ENCODE measurements around the gene PARK7.

Gene PARK7

DNA sequence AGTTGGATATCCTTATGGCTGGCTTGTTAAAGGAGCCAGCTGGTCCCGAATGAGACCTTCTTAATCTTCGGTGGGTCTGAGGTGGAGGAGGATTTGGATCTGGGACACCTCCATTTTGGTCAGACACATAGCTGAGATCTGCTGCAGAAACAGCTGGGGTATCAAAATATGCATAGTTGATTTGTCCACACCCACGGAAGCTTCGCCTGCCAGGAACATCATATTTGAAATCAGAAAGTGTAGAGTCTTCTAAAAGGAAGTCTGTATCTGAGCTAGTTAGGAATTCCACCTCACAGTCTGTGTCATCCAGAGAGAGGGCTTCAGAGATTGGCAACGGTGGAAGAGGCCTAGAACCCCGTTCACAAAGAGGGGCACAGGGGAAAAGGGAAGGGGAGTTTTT lies 52.3 kb downstream of the PARK7 start:
- Histone ChIP-seq H3K27me3 (ENCODE audit: insufficient read depth, low read depth, severe bottlenecking) (no peaks in the 10 kb centered on the region), H3K9me3 (ENCODE audit: severe bottlenecking) (no peaks in the 10 kb centered on the region), H3K36me3 (peaks cover 27% of the 10 kb centered on the region), H3K4me3 (ENCODE audit: low read depth, low read length) (no peak overlapping the region), H3K27ac (no peak overlapping the region)
- no peak for DNase-seq
- TF ChIP-seq, protein P1, sequence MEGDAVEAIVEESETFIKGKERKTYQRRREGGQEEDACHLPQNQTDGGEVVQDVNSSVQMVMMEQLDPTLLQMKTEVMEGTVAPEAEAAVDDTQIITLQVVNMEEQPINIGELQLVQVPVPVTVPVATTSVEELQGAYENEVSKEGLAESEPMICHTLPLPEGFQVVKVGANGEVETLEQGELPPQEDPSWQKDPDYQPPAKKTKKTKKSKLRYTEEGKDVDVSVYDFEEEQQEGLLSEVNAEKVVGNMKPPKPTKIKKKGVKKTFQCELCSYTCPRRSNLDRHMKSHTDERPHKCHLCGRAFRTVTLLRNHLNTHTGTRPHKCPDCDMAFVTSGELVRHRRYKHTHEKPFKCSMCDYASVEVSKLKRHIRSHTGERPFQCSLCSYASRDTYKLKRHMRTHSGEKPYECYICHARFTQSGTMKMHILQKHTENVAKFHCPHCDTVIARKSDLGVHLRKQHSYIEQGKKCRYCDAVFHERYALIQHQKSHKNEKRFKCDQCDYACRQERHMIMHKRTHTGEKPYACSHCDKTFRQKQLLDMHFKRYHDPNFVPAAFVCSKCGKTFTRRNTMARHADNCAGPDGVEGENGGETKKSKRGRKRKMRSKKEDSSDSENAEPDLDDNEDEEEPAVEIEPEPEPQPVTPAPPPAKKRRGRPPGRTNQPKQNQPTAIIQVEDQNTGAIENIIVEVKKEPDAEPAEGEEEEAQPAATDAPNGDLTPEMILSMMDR (IDR thresholded peaks at IDR 0.05; ENCODE audit: low read depth, low read length): no peak

DNA sequence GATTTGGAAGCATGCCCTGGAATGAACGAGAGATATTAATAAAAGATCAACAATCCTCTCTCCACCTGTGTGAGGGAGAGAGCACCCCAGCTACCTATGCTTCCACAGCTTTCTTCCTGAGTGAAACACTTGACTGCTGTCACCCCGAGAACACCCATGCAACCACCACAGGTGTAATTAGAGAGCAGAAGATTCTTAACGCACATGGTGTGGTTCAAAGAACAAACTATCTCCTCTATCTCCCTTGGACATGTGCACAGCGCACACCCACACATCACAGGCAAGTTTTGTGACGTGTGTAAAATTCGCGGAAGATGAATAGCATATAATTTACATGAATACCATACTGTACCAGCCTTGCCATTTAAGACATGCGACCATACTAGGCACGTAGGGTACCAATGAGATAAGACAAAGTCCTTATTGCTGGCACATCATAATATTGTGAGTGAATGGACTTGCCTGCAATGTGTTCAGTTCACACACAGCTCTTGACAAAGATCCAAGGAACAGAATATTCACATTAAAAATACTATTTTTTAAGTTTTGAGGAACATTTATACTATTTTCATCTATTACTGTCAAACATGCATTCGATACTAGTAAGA lies 53.0 kb downstream of the PARK7 start:
- no peaks in the 10 kb centered on the region for H3K27me3 ChIP-seq (ENCODE audit: insufficient read depth, low read depth, severe bottlenecking)
- TF ChIP-seq, protein P1 (IDR thresholded peaks at IDR 0.05; ENCODE audit: low read depth, low read length): no peak
- H3K4me3 ChIP-seq (ENCODE audit: low read depth, low read length): no peak overlapping the region
- no peak for DNase-seq
- H3K9me3 ChIP-seq (ENCODE audit: severe bottlenecking): no peaks in the 10 kb centered on the region
- H3K36me3 ChIP-seq: peaks cover 27% of the 10 kb centered on the region
- no peak overlapping the region for H3K27ac ChIP-seq

DNA sequence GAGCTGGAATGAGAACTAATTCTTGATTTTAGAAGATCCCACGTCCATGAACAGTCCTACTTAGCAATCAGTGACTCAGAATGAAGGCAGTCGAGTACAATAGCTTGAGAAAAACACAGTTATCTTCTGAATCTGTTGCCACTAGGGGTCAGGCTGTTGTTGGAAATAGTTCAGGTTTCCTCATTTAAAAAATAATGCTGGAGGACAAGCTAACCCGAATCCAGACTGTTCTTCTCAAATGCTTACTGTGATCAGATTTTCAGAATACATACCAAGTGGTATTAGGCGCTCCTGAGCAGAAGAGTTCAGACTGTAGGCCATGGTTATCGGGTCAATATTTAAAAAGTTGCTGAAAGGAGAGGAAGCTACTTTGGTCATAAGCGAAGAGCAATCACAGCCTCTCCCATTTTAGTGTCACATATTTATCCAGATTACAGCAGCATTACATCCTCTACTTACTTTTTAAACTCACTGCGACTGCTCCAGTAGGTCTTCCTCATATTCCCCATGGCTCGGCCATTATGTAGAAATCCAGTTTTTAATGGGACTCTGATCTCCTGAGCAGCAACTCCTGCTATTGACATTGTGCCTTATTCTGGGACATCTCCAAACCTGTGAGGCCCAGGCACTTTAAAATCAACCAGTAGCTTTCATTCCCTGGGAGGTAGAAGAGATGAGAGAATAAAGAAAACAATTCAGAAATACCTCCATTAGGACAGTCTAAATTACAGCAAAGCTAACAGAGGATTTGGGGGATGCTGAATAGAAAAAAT lies 53.7 kb downstream of the PARK7 start:
- TF ChIP-seq, protein P1 (IDR thresholded peaks at IDR 0.05; ENCODE audit: low read depth, low read length): peak; percentile 56
- no peaks in the 10 kb centered on the region for H3K27me3 ChIP-seq (ENCODE audit: insufficient read depth, low read depth, severe bottlenecking)

DNA sequence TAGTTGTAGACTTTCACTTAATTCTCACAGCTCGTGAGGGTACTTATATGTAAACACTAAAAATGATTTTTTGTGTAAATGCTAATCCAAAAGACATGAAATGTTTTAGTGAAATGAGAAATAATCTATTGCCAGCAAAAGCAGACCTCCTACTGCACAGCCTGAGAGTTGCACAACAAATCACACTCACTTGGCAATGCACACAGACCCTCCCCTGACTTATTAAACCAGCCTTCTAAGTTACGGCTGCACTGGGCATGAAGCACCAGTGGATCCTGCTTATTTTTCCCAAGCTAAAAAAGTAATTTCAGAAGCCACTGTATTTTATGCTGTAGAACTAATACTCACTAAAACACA lies 54.3 kb downstream of the PARK7 start:
- Histone ChIP-seq H3K4me3 (ENCODE audit: low read depth, low read length) (no peak overlapping the region), H3K27me3 (ENCODE audit: insufficient read depth, low read depth, severe bottlenecking) (no peaks in the 10 kb centered on the region), H3K36me3 (peaks cover 27% of the 10 kb centered on the region), H3K9me3 (ENCODE audit: severe bottlenecking) (no peaks in the 10 kb centered on the region), H3K27ac (no peak overlapping the region)
- TF ChIP-seq, protein P1 (IDR thresholded peaks at IDR 0.05; ENCODE audit: low read depth, low read length): no peak
- DNase-seq: no peak

More for the DNA sequence above, 53.7 kb downstream of the PARK7 start:
- Histone ChIP-seq H3K4me3 (ENCODE audit: low read depth, low read length) (no peak overlapping the region), H3K27ac (no peak overlapping the region), H3K36me3 (peaks cover 27% of the 10 kb centered on the region), H3K9me3 (ENCODE audit: severe bottlenecking) (no peaks in the 10 kb centered on the region)
- DNase-seq: peak; percentile 37

DNA sequence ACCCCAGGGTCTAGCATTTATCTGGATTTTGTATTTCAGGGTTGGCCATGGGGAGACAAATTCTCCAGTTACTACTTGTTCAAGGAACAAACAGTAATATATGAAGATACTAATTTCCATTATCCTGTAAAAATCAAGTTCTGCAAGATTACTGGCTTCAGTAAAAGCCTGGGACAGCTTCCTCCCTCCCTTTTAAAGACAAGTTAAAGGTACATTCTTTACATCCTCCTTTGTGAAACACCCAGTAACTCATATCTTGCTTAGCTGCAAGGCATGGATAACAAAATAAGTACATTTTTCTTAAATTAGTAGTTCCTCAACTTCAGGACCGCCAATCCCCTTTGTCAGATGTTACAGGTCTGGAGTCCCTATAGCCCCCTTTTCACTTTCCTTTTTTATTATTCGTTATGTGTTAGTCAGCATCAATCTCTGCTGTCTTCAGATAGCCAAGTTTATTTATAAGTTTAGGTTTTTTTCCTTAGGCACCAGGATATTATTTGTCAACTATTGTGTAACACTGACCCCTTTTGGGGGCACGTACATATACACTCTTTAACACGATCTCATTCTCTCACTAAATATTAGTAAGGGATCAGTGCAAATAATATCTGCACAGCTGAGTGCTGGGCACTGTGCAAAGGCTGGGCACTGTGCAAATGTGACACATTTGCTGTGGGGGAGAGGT lies 54.8 kb downstream of the PARK7 start:
- no peak for DNase-seq
- H3K36me3 ChIP-seq: peaks cover 23% of the 10 kb centered on the region
- TF ChIP-seq, protein P1 (IDR thresholded peaks at IDR 0.05; ENCODE audit: low read depth, low read length): no peak
- no peak overlapping the region for H3K27ac ChIP-seq
- no peaks in the 10 kb centered on the region for H3K27me3 ChIP-seq (ENCODE audit: insufficient read depth, low read depth, severe bottlenecking)
- H3K9me3 ChIP-seq (ENCODE audit: severe bottlenecking): no peaks in the 10 kb centered on the region
- no peak overlapping the region for H3K4me3 ChIP-seq (ENCODE audit: low read depth, low read length)
